ENCODE data around the gene ZCCHC24.

DNA sequence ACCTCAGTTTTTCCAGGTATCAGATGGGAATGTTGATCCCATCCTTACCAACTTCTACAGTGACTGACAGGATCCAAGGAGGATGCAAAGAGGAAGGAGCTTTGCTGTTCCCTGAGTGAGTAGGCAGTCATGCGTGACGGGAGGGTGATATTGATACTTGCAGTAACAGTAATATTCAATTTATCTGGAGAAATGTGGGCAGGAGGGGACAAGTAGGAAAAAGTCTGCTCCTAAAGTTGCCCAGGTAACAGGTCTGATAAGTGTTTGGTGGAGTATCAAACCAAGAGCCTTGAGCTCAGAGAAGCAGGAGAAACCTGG lies 3.3 kb upstream of the ZCCHC24 start:
- no peak for TF ChIP-seq POLR2AphosphoS5 (IDR thresholded peaks at IDR 0.05; ENCODE audit: low read depth, low read length)
- no peak for TF ChIP-seq TAF1 (IDR thresholded peaks at IDR 0.05; ENCODE audit: borderline replicate concordance, low read depth, low read length)
- no peak for TF ChIP-seq POLR2A (IDR thresholded peaks at IDR 0.05; ENCODE audit: low read depth, low read length)
